ENCODE results near the gene KLHL7. TPM values are rescaled to one million over a fixed set of nuclear protein-coding genes. Genes with fewer than 3 reads are reported as not detected.

KLHL7 gene
- total and polyA plus RNA-seq, 9 of the 15 experiments (the other 6 are each of a cell fraction or from before 2014, with no cell fraction given) = 4.2 to 63.1 (median 32.3) TPM

DNA sequence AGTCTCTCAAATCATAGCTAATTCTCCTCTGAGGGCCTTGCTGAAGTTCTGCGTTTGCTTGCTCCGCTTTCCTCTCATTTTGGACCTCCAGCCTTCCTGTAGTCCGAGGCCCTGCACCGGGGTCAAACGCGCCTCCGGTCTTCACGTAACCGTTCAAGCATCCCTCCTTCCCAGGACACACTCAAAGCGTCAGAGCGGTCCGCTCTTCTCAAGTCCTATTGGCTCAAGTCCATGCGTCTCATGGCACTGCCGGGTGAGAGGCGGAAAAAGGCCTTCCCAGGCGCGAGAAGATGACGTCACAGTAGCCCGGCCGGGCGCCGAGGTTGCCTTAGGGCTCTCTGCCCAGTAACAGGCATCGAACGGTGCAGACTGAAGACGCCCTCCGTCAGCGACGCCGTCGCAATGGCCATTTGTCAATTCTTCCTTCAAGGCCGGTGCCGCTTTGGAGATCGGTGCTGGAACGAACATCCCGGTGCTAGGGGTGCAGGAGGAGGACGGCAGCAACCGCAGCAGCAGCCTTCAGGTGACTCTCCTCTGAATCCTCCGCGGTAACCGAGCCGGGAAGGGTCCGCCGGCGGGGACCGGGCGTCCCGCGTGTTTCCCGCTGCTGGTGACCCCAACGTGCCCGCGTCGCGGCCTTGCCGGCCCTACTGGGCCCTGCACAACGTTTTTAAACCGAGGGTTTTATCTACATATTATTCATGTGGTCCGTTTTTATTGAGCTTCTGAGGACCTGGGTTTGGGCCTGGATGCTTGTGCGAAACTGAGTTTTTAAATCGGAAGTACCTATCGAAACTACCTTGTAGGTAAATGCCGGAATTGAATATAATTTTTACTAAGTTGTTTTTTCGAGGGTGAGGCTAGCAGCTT, 76.3 kb downstream of the KLHL7 start, which contains the start of gene NUP42 (continued):
- TF ChIP-seq, protein P1, sequence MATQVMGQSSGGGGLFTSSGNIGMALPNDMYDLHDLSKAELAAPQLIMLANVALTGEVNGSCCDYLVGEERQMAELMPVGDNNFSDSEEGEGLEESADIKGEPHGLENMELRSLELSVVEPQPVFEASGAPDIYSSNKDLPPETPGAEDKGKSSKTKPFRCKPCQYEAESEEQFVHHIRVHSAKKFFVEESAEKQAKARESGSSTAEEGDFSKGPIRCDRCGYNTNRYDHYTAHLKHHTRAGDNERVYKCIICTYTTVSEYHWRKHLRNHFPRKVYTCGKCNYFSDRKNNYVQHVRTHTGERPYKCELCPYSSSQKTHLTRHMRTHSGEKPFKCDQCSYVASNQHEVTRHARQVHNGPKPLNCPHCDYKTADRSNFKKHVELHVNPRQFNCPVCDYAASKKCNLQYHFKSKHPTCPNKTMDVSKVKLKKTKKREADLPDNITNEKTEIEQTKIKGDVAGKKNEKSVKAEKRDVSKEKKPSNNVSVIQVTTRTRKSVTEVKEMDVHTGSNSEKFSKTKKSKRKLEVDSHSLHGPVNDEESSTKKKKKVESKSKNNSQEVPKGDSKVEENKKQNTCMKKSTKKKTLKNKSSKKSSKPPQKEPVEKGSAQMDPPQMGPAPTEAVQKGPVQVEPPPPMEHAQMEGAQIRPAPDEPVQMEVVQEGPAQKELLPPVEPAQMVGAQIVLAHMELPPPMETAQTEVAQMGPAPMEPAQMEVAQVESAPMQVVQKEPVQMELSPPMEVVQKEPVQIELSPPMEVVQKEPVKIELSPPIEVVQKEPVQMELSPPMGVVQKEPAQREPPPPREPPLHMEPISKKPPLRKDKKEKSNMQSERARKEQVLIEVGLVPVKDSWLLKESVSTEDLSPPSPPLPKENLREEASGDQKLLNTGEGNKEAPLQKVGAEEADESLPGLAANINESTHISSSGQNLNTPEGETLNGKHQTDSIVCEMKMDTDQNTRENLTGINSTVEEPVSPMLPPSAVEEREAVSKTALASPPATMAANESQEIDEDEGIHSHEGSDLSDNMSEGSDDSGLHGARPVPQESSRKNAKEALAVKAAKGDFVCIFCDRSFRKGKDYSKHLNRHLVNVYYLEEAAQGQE (IDR thresholded peaks at IDR 0.05; ENCODE audit: borderline replicate concordance) = no peak
- TF ChIP-seq, protein P1 (CRISPR knock-in tag; IDR thresholded peaks at IDR 0.05; ENCODE audit: low read depth) = no peak; the same call in 1 of the 2 replicates
- TF ChIP-seq HEY1 (CRISPR knock-in tag; IDR thresholded peaks at IDR 0.05; ENCODE audit: borderline replicate concordance) (no peak), ZNF764 (CRISPR knock-in tag; IDR thresholded peaks at IDR 0.05; ENCODE audit: low read depth) (no peak), SMARCA5 (IDR thresholded peaks at IDR 0.05) (no peak), MTF1 (CRISPR knock-in tag; IDR thresholded peaks at IDR 0.05; ENCODE audit: borderline replicate concordance) (no peak), FOXP1 (CRISPR knock-in tag; IDR thresholded peaks at IDR 0.05) (peak; percentile 64), ZNF140 (CRISPR knock-in tag; IDR thresholded peaks at IDR 0.05) (no peak), ZFP30 (CRISPR knock-in tag; IDR thresholded peaks at IDR 0.05; ENCODE audit: borderline replicate concordance) (no peak), TAF7 (tag; IDR thresholded peaks at IDR 0.05) (peak; percentile 85), CREB3L1 (IDR thresholded peaks at IDR 0.05; ENCODE audit: borderline replicate concordance, low read depth) (peak; percentile 58), MEIS2 (IDR thresholded peaks at IDR 0.05; ENCODE audit: partially characterized antibody) (peak; percentile 81), GTF2A2 (tag; IDR thresholded peaks at IDR 0.05) (0 out of 2 replicates have a peak, but pooled peaks have one; percentile 16), CBFA2T3 (IDR thresholded peaks at IDR 0.05) (no peak)
- TF ChIP-seq, protein P2, sequence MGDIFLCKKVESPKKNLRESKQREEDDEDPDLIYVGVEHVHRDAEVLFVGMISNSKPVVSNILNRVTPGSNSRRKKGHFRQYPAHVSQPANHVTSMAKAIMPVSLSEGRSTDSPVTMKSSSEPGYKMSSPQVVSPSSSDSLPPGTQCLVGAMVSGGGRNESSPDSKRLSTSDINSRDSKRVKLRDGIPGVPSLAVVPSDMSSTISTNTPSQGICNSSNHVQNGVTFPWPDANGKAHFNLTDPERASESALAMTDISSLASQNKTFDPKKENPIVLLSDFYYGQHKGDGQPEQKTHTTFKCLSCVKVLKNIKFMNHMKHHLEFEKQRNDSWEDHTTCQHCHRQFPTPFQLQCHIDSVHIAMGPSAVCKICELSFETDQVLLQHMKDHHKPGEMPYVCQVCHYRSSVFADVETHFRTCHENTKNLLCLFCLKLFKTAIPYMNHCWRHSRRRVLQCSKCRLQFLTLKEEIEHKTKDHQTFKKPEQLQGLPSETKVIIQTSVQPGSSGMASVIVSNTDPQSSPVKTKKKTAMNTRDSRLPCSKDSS (IDR thresholded peaks at IDR 0.05; ENCODE audit: low read depth, partially characterized antibody) = no peak

Measured in K562 (cell line).